NB4 (cell line): Measurements from ENCODE around the gene CRYBB3.

Experiments
- DNase-seq: peaks from one replicate; pipeline ENCODE4 v3.0.0; 2010; ENCODE audit warnings: low read depth
- H3K4me3 ChIP-seq: one replicate; pipeline ENCODE4 v1.5.1; 2011; ENCODE audit warnings: mild to moderate bottlenecking, low read depth, low read length, moderate library complexity
- CTCF ChIP-seq: IDR thresholded peaks from one replicate; pipeline ENCODE4 v1.5.1; 2012; ENCODE audit warnings: low read depth, low read length
- MYC ChIP-seq: IDR thresholded peaks from 2 replicates; pipeline ENCODE4 v1.6.1; 2011; ENCODE audit warnings: low read depth, low read length
- POLR2A ChIP-seq: IDR thresholded peaks from 2 replicates; pipeline ENCODE4 v1.6.1; 2011; ENCODE audit warnings: mild to moderate bottlenecking; ENCODE audit not compliant: insufficient read length; ENCODE audit errors: extremely low read depth
- TF ChIP-seq, protein P1 (sequence below): IDR thresholded peaks from 2 replicates; pipeline ENCODE4 v1.6.1; 2011; ENCODE audit warnings: low read depth, low read length

CRYBB3 gene

DNA sequence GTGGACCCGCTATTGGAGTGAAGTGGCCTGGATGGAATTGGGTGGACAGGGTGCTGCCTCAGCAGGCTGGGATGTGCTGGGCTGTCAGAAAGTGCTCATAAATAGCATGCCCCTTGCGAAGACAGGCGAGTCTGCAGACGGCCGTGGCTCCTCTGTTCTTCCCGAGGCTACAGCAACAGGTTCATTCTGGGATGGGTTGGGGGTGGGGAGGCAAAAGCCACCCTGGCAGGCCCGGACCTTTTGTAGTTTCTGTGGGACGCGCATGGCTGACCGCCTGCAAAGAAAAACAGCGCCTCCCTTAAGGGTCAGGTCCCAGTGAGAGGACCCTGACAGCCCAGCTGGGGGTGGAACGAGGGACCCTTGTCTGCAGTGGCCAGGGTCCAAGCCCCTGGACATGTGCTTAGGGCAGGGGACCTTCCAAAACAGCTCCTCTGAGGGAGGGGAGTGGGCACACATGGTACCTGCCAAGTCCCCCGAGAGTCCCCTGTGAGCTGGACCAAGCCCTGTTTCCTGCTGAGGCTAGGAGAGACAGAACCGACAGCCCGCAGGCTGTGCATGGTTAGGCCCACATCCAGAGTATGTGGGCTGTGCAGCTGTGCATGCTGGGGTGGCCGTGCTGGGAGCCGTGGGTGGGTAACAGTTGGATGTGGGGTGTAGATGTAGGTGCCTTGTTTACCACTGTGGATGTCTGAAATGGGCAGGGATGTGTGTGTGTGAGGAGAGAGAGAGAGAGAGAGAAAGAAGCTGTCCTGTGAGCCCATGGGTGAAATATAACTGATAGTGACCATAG is at the start of gene CRYBB3:
CRYBB3 (plus strand) TSS at position 128 of the 790 bp plus-strand sequence. CDS start 1,539 bp downstream, outside the sequence.
- no peak within 1 kb of the TSS for H3K4me3 ChIP-seq
- DNase-seq = no peak
- TF ChIP-seq, protein P1, sequence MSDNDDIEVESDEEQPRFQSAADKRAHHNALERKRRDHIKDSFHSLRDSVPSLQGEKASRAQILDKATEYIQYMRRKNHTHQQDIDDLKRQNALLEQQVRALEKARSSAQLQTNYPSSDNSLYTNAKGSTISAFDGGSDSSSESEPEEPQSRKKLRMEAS = no peak
- TF ChIP-seq CTCF = no peak
- no peak for TF ChIP-seq POLR2A
- no peak for TF ChIP-seq MYC

DNA sequence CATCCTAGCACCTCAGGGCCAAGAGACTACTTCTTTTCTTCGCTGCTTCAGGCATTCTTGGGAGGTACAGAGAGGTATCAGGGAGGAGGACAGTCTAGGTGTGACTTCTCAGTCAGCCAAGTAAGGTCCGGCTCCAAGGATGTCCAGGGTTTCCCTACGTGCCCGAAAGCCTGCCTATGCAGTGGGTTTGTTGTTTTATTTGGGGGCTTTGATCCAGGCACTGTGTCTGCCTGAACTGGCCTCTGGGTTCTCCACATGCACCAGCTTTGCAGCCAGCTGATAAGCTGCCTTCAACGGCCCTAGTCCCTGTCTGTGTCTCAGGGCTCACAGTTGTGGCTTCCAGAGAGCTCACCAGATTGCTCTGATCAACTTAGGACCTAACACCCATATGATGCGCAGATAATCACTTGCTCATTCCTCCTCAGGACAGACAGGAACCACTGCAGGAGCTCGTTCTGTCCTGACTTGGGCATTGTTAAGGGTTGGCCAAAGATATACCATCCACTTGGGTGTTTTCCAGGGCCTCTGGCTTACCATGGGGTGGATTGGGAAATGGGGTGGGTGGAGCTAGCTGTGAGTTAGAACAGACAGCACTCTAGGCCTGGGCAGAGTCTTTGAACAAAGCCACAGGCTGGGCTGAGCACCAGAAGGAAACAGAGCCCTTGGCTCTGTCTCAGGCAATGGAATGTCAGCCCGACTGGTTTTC is 45.5 kb upstream of the CRYBB3 start:
- DNase-seq = no peak
- TF ChIP-seq, protein P1 = no peak
- TF ChIP-seq POLR2A = no peak
- TF ChIP-seq CTCF = no peak
- no peak for TF ChIP-seq MYC
- H3K4me3 ChIP-seq = no peak overlapping the region

GRCh38 chr22:25154667-25154999 is 45.0 kb upstream of the CRYBB3 start:
- TF ChIP-seq, protein P1 = no peak
- no peak for TF ChIP-seq MYC
- no peak for TF ChIP-seq POLR2A
- TF ChIP-seq CTCF = no peak
- DNase-seq = no peak
- no peak overlapping the region for H3K4me3 ChIP-seq

- TF ChIP-seq POLR2A = no peak
- TF ChIP-seq, protein P1 = no peak
- no peak for TF ChIP-seq CTCF
- TF ChIP-seq MYC = no peak
- DNase-seq = no peak
- no peak overlapping the region for H3K4me3 ChIP-seq
Observed at GRCh38 chr22:25156736-25157135, 42.9 kb upstream of the CRYBB3 start.

DNA sequence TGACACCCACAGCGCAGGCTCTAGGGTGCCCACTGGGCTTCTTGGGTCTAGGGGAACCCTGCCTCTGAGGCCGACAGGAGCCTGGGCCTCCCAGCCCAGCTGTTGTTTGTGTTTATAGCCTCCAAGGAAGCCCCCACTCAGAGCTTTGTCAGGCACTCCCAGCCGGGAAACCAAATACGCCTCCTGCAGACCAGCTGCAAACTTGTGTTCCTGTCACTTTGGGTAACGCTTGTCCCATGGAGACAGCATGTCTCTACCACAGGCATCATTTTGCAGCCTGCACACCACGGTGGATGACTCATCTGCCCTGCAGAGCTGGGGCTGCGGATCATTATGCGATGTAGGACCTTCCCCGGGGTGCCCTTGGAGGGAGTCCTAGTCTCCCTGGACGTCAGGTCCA is 40.6 kb upstream of the CRYBB3 start:
- peak; percentile 28 for DNase-seq
- TF ChIP-seq, protein P1 = no peak
- TF ChIP-seq MYC = no peak
- no peak for TF ChIP-seq POLR2A
- no peak for TF ChIP-seq CTCF
- no peak overlapping the region for H3K4me3 ChIP-seq
